ENCODE data around the gene ARVCF.

ARVCF gene

DNA sequence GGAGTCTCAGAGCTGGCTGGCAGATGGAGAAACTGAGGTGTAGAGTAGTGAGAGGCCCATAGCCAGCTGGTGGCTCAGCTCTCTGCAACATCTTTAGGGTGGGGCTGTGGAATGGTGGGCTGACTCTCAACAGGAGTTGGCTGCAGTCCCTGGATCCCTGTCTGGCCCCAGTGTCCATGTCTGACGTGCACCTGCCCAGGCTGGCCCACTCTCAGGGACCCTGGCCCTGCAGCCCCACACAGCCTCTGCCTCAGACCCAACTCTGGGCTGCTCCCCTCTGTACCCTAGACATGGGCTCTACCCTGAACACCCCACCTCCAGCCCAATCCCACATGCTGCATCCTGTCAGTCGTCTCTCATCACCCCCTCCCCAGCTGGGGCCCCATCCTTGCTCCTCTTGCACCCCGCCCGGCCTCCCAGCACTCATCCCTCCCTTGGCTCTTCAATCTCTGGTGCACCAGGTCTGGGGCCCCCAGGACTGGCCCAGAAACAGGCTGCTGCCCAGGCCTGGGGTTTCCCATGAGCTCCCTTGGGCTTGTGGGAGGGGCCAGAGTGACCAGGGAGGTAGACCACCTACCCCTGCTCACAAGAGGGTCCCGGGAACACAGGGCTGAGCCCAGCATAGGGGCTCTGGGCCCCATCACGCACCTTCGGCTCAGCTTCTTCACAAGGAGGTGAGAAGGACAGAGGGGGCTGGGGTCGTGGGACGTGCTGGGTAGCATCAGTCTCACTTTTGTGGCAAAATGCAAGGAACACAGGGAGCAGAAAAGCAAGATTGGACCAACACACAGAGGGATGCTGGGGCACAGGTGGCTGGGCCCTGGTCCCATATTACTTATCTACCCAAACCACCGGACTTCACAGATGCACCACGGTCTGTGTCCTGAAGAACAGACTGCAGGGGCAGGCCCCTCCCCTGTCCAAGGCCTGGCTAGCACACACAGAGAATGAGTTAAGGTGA lies 31.5 kb downstream of the ARVCF start:
- Histone ChIP-seq H3K4me1 (peaks cover 8 to 76% (median 69%) of the 10 kb centered on the region in 4 donors), H3K9me3 (no peaks in the 10 kb centered on the region), H3K27me3 (no peaks in the 10 kb centered on the region), H3K4me3 (peak overlapping the region; percentile 80 to 95), H3K36me3 (peaks cover 6 to 19% (median 18%) of the 10 kb centered on the region in 3 donors), H3K27ac (peak overlapping the region; percentile 97 to 98)
- TF ChIP-seq, protein P1, sequence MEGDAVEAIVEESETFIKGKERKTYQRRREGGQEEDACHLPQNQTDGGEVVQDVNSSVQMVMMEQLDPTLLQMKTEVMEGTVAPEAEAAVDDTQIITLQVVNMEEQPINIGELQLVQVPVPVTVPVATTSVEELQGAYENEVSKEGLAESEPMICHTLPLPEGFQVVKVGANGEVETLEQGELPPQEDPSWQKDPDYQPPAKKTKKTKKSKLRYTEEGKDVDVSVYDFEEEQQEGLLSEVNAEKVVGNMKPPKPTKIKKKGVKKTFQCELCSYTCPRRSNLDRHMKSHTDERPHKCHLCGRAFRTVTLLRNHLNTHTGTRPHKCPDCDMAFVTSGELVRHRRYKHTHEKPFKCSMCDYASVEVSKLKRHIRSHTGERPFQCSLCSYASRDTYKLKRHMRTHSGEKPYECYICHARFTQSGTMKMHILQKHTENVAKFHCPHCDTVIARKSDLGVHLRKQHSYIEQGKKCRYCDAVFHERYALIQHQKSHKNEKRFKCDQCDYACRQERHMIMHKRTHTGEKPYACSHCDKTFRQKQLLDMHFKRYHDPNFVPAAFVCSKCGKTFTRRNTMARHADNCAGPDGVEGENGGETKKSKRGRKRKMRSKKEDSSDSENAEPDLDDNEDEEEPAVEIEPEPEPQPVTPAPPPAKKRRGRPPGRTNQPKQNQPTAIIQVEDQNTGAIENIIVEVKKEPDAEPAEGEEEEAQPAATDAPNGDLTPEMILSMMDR (IDR thresholded peaks at IDR 0.05), result no peak
- peak in 1 of 2 donors; percentile 62 for DNase-seq
- intact Hi-C loops (cut with DNase I; ENCODE audit: low total_unique reads), result no loop called here

DNA sequence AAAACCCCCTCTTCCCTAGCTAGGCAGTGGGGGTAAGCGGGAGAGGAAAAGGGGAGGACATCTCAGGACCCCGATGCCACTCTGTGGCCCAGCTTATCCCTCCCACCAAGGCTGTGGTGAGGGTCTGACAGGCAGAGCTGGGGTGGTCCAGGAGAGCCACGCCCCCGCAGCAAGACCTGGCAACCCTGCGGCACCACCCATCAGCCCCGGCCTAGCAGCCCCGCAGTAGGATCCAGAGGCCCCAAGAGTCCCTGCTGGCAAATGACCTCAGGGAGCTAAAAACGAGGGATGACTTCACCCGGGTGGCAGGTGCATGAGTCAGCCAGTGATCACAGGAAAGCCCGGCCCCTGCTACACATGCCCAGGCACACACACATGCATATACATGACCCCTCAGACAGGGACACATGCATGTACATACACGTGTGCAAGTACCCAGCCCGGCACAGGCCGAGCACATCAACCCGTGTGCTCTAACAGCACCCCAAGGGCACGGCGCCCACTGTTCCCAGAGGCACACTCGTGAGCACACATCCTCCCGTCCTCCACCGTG lies 32.3 kb downstream of the ARVCF start:
- Histone ChIP-seq H3K27ac (peak overlapping the region; percentile 97 to 98), H3K36me3 (peaks cover 6 to 27% (median 27%) of the 10 kb centered on the region in 3 donors), H3K27me3 (no peaks in the 10 kb centered on the region), H3K4me3 (peak overlapping the region in 1 of 2 donors; percentile 95), H3K4me1 (peaks cover 8 to 67% (median 60%) of the 10 kb centered on the region in 4 donors), H3K9me3 (no peaks in the 10 kb centered on the region)
- TF ChIP-seq, protein P1 (IDR thresholded peaks at IDR 0.05), result no peak
- intact Hi-C loops (cut with DNase I; ENCODE audit: low total_unique reads), result no loop called here
- DNase-seq, result peak; percentile 59 to 91

DNA sequence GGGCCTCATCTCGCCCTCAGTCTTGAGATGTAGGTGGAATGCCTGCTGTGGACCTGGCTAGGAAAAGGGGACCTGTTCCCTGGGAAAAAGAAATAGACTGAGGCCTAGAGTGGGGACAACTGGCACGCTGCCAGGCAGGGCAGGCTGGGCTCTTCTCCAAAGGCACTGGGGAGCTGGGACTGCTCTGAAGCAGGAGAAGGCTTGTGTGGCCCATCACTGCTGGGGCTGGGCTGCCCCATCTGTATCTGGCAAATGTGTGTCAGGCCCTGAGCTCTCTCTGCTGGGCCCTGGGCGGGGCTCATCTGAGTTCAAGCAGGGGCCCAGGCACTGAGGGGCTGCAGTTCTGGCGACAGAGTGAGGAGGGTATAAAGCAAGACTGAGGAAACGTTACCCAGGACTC lies 32.9 kb downstream of the ARVCF start:
- intact Hi-C loops (cut with DNase I; ENCODE audit: low total_unique reads), result no loop called here
- peak overlapping the region; percentile 97 to 98 for H3K27ac ChIP-seq
- TF ChIP-seq, protein P1 (IDR thresholded peaks at IDR 0.05), result no peak
- peak in 1 of 2 donors; percentile 72 for DNase-seq
- peaks cover 8 to 62% (median 55%) of the 10 kb centered on the region in 4 donors for H3K4me1 ChIP-seq
- no peaks in the 10 kb centered on the region for H3K9me3 ChIP-seq
- peak overlapping the region in 1 of 2 donors; percentile 95 for H3K4me3 ChIP-seq
- peaks cover 6 to 33% (median 32%) of the 10 kb centered on the region in 3 donors for H3K36me3 ChIP-seq
- no peaks in the 10 kb centered on the region for H3K27me3 ChIP-seq

DNA sequence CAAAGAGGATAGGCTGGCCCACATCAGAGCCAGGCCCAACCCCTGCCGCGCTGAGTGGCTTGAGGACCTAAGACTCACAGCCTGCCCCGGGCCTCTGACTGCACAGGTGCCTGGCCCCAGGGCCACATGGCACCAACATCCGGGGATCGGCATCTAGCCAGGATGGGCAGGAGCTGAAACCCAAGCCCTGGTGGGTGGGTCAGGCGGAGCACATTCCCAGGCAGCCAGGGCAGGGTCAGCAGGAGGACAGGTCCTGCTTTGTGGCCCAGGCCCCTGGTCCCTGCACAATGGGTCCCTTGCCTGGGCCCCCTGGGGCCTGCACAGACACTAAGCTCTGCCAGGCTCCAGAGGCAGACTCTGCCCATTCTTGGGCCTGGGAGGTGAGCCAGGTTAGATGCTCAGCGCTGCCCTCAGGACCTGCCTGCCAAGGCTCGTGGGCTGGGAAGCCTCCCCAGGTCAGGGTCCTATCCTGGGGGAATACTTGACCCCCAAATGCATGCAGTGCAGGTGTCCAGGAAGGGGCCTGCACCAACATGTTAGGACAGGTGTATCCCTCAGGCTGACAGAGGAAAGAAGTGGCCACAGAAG lies 33.5 kb downstream of the ARVCF start:
- intact Hi-C loops (cut with DNase I; ENCODE audit: low total_unique reads), result no loop called here
- TF ChIP-seq, protein P1 (IDR thresholded peaks at IDR 0.05), result no peak
- Histone ChIP-seq H3K4me3 (no peak overlapping the region), H3K36me3 (peaks cover 6 to 39% (median 39%) of the 10 kb centered on the region in 3 donors), H3K27ac (peak overlapping the region; percentile 97 to 98), H3K4me1 (peaks cover 8 to 55% (median 48%) of the 10 kb centered on the region in 4 donors), H3K9me3 (no peaks in the 10 kb centered on the region), H3K27me3 (no peaks in the 10 kb centered on the region)
- peak in 1 of 2 donors; percentile 59 for DNase-seq
